Astrocyte (in vitro differentiated cells and primary cell): Measurements from ENCODE around the gene IL1R2. TPM values are rescaled to one million over a fixed set of nuclear protein-coding genes. Genes with fewer than 3 reads are reported as not detected.

Experiments
- DNase-seq: peaks from one replicate; pipeline ENCODE4 v3.0.0-alpha.2; 2010; ENCODE audit warnings: low read depth
- FAIRE-seq: peaks from 2 replicates; lab custom pipeline; 2011; peaks lifted over from hg19 to GRCh38; lab: Jason Lieb, UNC
- H2AFZ ChIP-seq: 2 replicates; pipeline ENCODE4 v1.6.0; 2012; ENCODE audit warnings: low read depth, low read length, inconsistent platforms
- H3K27ac ChIP-seq: 2 replicates; pipeline ENCODE4 v1.5.1; 2011; ENCODE audit warnings: low read depth, low read length, inconsistent platforms
- H3K27me3 ChIP-seq: 2 replicates; pipeline ENCODE4 v1.6.0; 2011; ENCODE audit warnings: low read length, inconsistent platforms; ENCODE audit not compliant: insufficient read depth
- H3K36me3 ChIP-seq: 2 replicates; pipeline ENCODE4 v1.5.1; 2011; ENCODE audit warnings: low read length, inconsistent platforms; ENCODE audit not compliant: insufficient read depth
- H3K4me1 ChIP-seq: 2 replicates; pipeline ENCODE4 v1.5.1; 2011; ENCODE audit warnings: low read length, inconsistent platforms; ENCODE audit not compliant: insufficient read depth
- H3K4me2 ChIP-seq: 2 replicates; pipeline ENCODE4 v1.6.0; 2012; ENCODE audit warnings: low read length, inconsistent platforms
- H3K4me3 ChIP-seq: 2 replicates; pipeline ENCODE4 v1.5.1; 2011; ENCODE audit warnings: low read depth, mild to moderate bottlenecking, low read length, inconsistent platforms; ENCODE audit not compliant: insufficient read depth
- H3K79me2 ChIP-seq: 2 replicates; pipeline ENCODE4 v1.6.0; 2012; ENCODE audit warnings: mild to moderate bottlenecking, low read length, inconsistent platforms; ENCODE audit not compliant: insufficient read depth
- H3K9ac ChIP-seq: 2 replicates; pipeline ENCODE4 v1.6.0; 2012; ENCODE audit warnings: mild to moderate bottlenecking, low read length, inconsistent platforms
- H3K9me3 ChIP-seq: 2 replicates; pipeline ENCODE4 v1.5.1; 2012; ENCODE audit warnings: low read depth, mild to moderate bottlenecking, low read length, inconsistent platforms; ENCODE audit not compliant: insufficient read depth
- H4K20me1 ChIP-seq: 2 replicates; pipeline ENCODE4 v1.6.0; 2012; ENCODE audit warnings: low read length, inconsistent platforms; ENCODE audit not compliant: insufficient read depth
- H3K27ac Mint-ChIP-seq: one replicate; pipeline ENCODE4 v1.8.0; 2021; ENCODE audit warnings: mild to moderate bottlenecking, mixed read lengths; ENCODE audit not compliant: unreplicated experiment
- H3K27me3 Mint-ChIP-seq: one replicate; pipeline ENCODE4 v1.8.0; 2021; ENCODE audit warnings: low read depth, mixed read lengths; ENCODE audit not compliant: unreplicated experiment
- H3K36me3 Mint-ChIP-seq: one replicate; pipeline ENCODE4 v1.8.0; 2021; ENCODE audit warnings: low read depth, mixed read lengths; ENCODE audit not compliant: unreplicated experiment
- H3K4me1 Mint-ChIP-seq: one replicate; pipeline ENCODE4 v1.8.0; 2021; ENCODE audit warnings: low read depth, mixed read lengths; ENCODE audit not compliant: unreplicated experiment
- H3K4me3 Mint-ChIP-seq: one replicate; pipeline ENCODE4 v1.8.0; 2021; ENCODE audit warnings: mild to moderate bottlenecking, moderate library complexity, mixed read lengths; ENCODE audit not compliant: unreplicated experiment
- H3K9me3 Mint-ChIP-seq: one replicate; pipeline ENCODE4 v1.8.0; 2021; ENCODE audit warnings: mild to moderate bottlenecking, mixed read lengths; ENCODE audit not compliant: unreplicated experiment
- CTCF ChIP-seq: IDR thresholded peaks from 2 replicates; pipeline ENCODE4 v1.5.1; 2011; ENCODE audit warnings: low read depth, mild to moderate bottlenecking, inconsistent platforms, low read length, moderate library complexity; ENCODE audit not compliant: insufficient read depth
- EZH2 ChIP-seq: IDR thresholded peaks from 2 replicates; pipeline ENCODE4 v1.6.1; 2012; ENCODE audit warnings: mild to moderate bottlenecking, low read length, inconsistent platforms; ENCODE audit not compliant: insufficient read depth
- total RNA-seq: library from RNA; stranded (reverse); gene quantifications from 2 replicates; pipeline ENCODE4 v1.2.1, GENCODE V29; 2021

IL1R2 gene
- total RNA-seq, 1 donor from 2014 or later: 0.34 TPM

GRCh38 chr2:102061962-102062795, 70.4 kb downstream of the IL1R2 start:
- H3K4me3 Mint-ChIP-seq: no peak overlapping the region

GRCh38 chr2:102062802-102063201, 71.0 kb downstream of the IL1R2 start:
- no peak overlapping the region for H2AFZ ChIP-seq
- no peaks in the 10 kb centered on the region for H3K79me2 ChIP-seq
- no peaks in the 10 kb centered on the region for H3K9me3 ChIP-seq
- H3K27ac ChIP-seq: peak overlapping the region; percentile 94
- peak overlapping the region; percentile 78 for H3K9ac ChIP-seq
- Mint-ChIP-seq H3K9me3 (no peaks in the 10 kb centered on the region), H3K27me3 (peaks cover 17% of the 10 kb centered on the region), H3K27ac (peak overlapping the region; percentile 94), H3K4me1 (peaks cover 54% of the 10 kb centered on the region), H3K4me3 (no peak overlapping the region), H3K36me3 (no peaks in the 10 kb centered on the region)
- TF ChIP-seq EZH2 (no peak), CTCF (no peak)
- H3K36me3 ChIP-seq: no peaks in the 10 kb centered on the region
- peaks cover 45% of the 10 kb centered on the region for H3K4me1 ChIP-seq
- FAIRE-seq (no peak), DNase-seq (no peak)
- no peaks in the 10 kb centered on the region for H3K27me3 ChIP-seq
- H3K4me3 ChIP-seq: no peak overlapping the region
- H3K4me2 ChIP-seq: peak overlapping the region; percentile 77
- no peaks in the 10 kb centered on the region for H4K20me1 ChIP-seq

More at GRCh38 chr2:102061962-102062795, 70.4 kb downstream of the IL1R2 start:
- Histone ChIP-seq H3K79me2 (no peaks in the 10 kb centered on the region), H4K20me1 (no peaks in the 10 kb centered on the region), H2AFZ (no peak overlapping the region), H3K27ac (peak overlapping the region; percentile 94), H3K4me2 (peak overlapping the region; percentile 77), H3K4me3 (no peak overlapping the region), H3K4me1 (peaks cover 49% of the 10 kb centered on the region), H3K9me3 (no peaks in the 10 kb centered on the region), H3K36me3 (no peaks in the 10 kb centered on the region), H3K9ac (peak overlapping the region; percentile 78), H3K27me3 (no peaks in the 10 kb centered on the region)
- Mint-ChIP-seq H3K4me1 (peaks cover 57% of the 10 kb centered on the region), H3K9me3 (no peaks in the 10 kb centered on the region), H3K27ac (peak overlapping the region; percentile 94), H3K36me3 (no peaks in the 10 kb centered on the region), H3K27me3 (peaks cover 17% of the 10 kb centered on the region)
- FAIRE-seq: no peak
- TF ChIP-seq CTCF: no peak
- no peak for TF ChIP-seq EZH2
- peak; percentile 89 for DNase-seq

GRCh38 chr2:102063487-102063911, 71.7 kb downstream of the IL1R2 start:
- Mint-ChIP-seq H3K27ac (peak overlapping the region; percentile 79), H3K4me1 (peaks cover 52% of the 10 kb centered on the region), H3K9me3 (no peaks in the 10 kb centered on the region), H3K4me3 (no peak overlapping the region), H3K27me3 (peaks cover 13% of the 10 kb centered on the region), H3K36me3 (no peaks in the 10 kb centered on the region)
- H3K36me3 ChIP-seq: no peaks in the 10 kb centered on the region
- TF ChIP-seq CTCF: no peak
- TF ChIP-seq EZH2: no peak
- H3K27ac ChIP-seq: peak overlapping the region; percentile 94
- no peaks in the 10 kb centered on the region for H4K20me1 ChIP-seq
- H3K79me2 ChIP-seq: no peaks in the 10 kb centered on the region
- peak overlapping the region; percentile 78 for H3K9ac ChIP-seq
- FAIRE-seq (no peak), DNase-seq (peak; percentile 81)
- H3K9me3 ChIP-seq: no peaks in the 10 kb centered on the region
- H3K27me3 ChIP-seq: no peaks in the 10 kb centered on the region
- H2AFZ ChIP-seq: no peak overlapping the region
- no peak overlapping the region for H3K4me3 ChIP-seq
- peak overlapping the region; percentile 77 for H3K4me2 ChIP-seq
- peaks cover 43% of the 10 kb centered on the region for H3K4me1 ChIP-seq
